ENCODE data around the gene EGR1.
"Not testable (repeated sequence)": the region's sequence is repeated elsewhere in the genome, so short reads cannot be mapped to it uniquely, and the experiment has no call there.

EGR1 gene

GRCh38 chr5:138506370-138507306 is 41.4 kb downstream of the EGR1 start:
- in situ Hi-C loops (cut with HindIII; ENCODE audit: low sequenced_read_pairs), result no loop called here

- in situ Hi-C loops (cut with HindIII; ENCODE audit: low sequenced_read_pairs), result not testable (repeated sequence)
These were observed 42.2 kb downstream of the EGR1 start for GRCh38 chr5:138507485-138507884.

GRCh38 chr5:138508958-138509357 is 43.7 kb downstream of the EGR1 start:
- in situ Hi-C loops (cut with HindIII; ENCODE audit: low sequenced_read_pairs), result no loop called here

GRCh38 chr5:138514021-138514420 is 48.7 kb downstream of the EGR1 start:
- in situ Hi-C loops (cut with HindIII; ENCODE audit: low sequenced_read_pairs), result no loop called here

- in situ Hi-C loops (cut with HindIII; ENCODE audit: low sequenced_read_pairs), result no loop called here
These were observed 50.4 kb downstream of the EGR1 start for GRCh38 chr5:138515556-138516245.

- in situ Hi-C loops (cut with HindIII; ENCODE audit: low sequenced_read_pairs), result no loop called here
These were observed 52.2 kb downstream of the EGR1 start for GRCh38 chr5:138517437-138517836.
